ENCODE results near the gene NPAS2.

- TF ChIP-seq BRCA1 (IDR thresholded peaks at IDR 0.05; ENCODE audit: low read depth, low read length) (no peak), EP300 (IDR thresholded peaks at IDR 0.05; ENCODE audit: borderline replicate concordance in 1 of 2, low read depth in 2 of 2, low read length in 2 of 2) (no peak), RFX5 (IDR thresholded peaks at IDR 0.05; ENCODE audit: borderline replicate concordance, low read depth, low read length) (no peak), CTCF (IDR thresholded peaks at IDR 0.05; ENCODE audit: control extremely low read depth in 1 of 3, insufficient read depth in 1 of 3, low read depth in 1 of 3, low read length in 3 of 3) (no peak), BACH1 (IDR thresholded peaks at IDR 0.05; ENCODE audit: low read length) (no peak), HDAC2 (IDR thresholded peaks at IDR 0.05; ENCODE audit: borderline replicate concordance in 1 of 2, low read depth in 2 of 2, low read length in 2 of 2) (no peak), POLR2A (IDR thresholded peaks at IDR 0.05; ENCODE audit: control extremely low read depth in 1 of 2, low read depth in 2 of 2, low read length in 2 of 2) (no peak), POLR2AphosphoS5 (IDR thresholded peaks at IDR 0.05; ENCODE audit: low read depth, low read length) (no peak), SIN3A (conservative IDR thresholded peaks at IDR 0.05 in 1 of 2, IDR thresholded peaks at IDR 0.05 in 1 of 2; ENCODE audit: low read depth in 1 of 2, low read length in 2 of 2) (no peak), FOSL1 (IDR thresholded peaks at IDR 0.05; ENCODE audit: insufficient read depth, low read depth, low read length) (no peak), SIX5 (IDR thresholded peaks at IDR 0.05; ENCODE audit: low read depth, low read length) (no peak), RAD21 (IDR thresholded peaks at IDR 0.05 in 1 of 2, conservative IDR thresholded peaks at IDR 0.05 in 1 of 2; ENCODE audit: low read depth in 2 of 2, low read length in 2 of 2) (no peak), RXRA (IDR thresholded peaks at IDR 0.05; ENCODE audit: insufficient read depth, low read depth, low read length) (no peak), EZH2 (IDR thresholded peaks at IDR 0.05; ENCODE audit: low read depth, low read length, severe bottlenecking) (no peak)
Measured at GRCh38 chr2:100998235-100998573, 178.3 kb downstream of the NPAS2 start.

All from H1 (cell line).